ENCODE results near the gene NEGR1.

NEGR1 gene

DNA sequence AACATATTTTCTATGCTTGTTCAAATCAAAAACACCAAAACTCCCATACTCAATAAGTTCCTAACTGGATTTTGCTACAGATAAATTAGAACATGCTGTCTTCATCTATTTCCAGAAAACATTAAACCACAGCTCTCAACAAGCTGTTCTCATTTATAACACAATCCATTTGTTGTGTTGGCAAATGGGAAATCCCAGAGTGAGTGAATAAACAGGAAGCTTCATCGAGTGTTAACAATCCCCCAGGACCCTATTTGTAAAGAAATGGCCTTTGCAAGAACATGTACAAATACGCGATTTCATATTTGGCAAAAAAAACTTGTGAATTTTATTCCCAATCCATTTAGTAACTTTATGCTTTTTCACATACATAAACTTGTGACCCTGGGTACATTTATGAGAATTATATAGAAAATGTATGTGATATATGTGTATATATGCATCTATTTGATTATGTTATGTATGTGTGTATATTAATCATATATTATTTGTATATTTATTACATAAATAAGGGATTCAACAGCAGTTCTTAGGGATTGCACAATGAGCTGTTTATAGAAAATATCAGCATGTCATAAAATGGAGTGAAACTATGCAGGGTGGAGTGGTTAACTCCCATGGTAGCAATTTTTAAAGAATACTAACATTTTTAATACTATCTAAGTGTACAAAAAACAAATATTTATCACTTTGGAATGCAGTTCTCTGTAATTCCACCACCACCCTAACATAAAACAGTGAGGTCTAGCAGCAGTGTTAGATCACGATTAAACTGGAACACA lies 160.0 kb downstream of the NEGR1 start:
- in situ Hi-C loops (cut with MboI; ENCODE audit: low sequenced_read_pairs) = no loop called here

DNA sequence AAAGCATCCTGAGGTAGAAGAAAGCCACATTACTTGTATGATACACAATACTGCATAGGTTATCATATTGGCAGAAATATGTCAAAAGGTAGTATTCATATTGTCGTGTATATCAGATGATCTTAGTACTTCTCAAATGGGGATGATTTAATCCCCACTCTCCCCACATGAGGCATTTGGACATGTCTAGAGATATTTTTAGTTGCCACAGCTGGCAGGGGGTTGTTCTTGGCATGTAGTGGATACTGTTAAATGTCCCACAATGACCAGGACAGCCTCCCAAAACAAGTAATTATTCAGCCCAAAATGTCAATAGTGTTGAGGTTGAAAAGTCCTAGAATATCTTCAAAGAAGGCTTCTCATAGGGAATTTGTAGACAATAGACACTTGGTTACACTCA lies 162.8 kb downstream of the NEGR1 start:
- in situ Hi-C loops (cut with MboI; ENCODE audit: low sequenced_read_pairs) = no loop called here

GRCh38 chr1:72117621-72118020 lies 164.7 kb downstream of the NEGR1 start:
- in situ Hi-C loops (cut with MboI; ENCODE audit: low sequenced_read_pairs) = no loop called here

DNA sequence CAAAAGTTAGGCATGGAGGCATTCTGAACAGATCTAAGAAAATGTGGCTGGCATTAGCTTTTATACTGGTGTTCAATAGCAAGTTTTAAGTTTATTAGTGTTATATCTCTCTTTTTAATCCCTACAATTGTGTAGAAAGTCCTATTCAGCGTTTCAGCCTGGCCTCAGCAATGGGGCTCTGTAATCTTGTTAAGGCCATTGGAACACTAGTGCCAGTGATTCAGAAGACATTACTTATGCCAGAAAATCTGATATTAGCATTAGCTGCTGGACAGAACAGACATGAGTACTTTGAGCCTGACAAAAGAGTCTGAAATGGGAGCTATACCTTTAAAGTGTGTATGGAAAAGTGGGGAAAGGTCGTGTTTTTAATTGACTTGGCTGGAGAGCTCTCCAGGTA lies 167.0 kb downstream of the NEGR1 start:
- in situ Hi-C loops (cut with MboI; ENCODE audit: low sequenced_read_pairs) = no loop called here

DNA sequence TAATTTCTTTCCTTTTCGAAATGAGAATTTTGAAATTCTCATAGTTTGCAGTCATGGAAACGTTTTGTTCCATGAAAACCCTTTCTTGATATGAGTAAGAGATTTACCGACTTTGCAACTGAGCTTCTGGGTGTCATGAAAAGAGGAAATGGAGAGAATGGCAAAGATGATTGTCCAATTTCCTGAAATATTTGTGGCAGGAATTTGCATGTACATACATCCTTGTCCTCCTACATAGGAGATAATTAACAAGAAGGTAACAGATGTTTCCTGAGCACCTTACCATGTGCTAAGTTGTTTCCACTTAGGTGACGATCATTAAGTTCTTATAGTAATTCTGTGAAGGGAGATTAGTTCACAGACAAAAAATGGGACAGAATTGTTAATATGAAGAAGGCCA lies 170.7 kb downstream of the NEGR1 start:
- in situ Hi-C loops (cut with MboI; ENCODE audit: low sequenced_read_pairs) = no loop called here

DNA sequence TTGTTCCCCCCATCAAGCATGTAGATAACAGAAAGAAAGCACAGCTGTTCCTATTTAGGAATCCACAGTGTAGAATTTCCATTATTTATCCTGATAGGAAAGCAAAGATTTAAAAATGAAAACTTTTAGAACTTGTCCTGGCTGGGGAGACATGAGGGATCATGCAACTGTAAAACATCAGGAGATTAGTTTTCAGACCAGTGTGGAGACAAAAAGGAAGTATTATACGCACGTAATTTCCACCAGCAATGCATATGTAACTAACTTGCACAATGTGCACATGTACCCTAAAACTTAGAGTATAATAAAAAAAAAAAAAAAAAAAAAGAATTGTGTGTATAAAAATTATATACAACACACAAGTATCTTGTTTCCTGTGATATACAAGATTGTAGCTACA lies 172.4 kb downstream of the NEGR1 start:
- in situ Hi-C loops (cut with MboI; ENCODE audit: low sequenced_read_pairs) = no loop called here

GRCh38 chr1:72105201-72105600 lies 177.1 kb downstream of the NEGR1 start:
- in situ Hi-C loops (cut with MboI; ENCODE audit: low sequenced_read_pairs) = no loop called here

GRCh38 chr1:72101840-72102632 lies 180.3 kb downstream of the NEGR1 start:
- in situ Hi-C loops (cut with MboI; ENCODE audit: low sequenced_read_pairs) = no loop called here

GRCh38 chr1:72100771-72101170 lies 181.6 kb downstream of the NEGR1 start:
- in situ Hi-C loops (cut with MboI; ENCODE audit: low sequenced_read_pairs) = no loop called here

- in situ Hi-C loops (cut with MboI; ENCODE audit: low sequenced_read_pairs) = no loop called here
Measured at GRCh38 chr1:72097851-72098570, 184.3 kb downstream of the NEGR1 start.

- in situ Hi-C loops (cut with MboI; ENCODE audit: low sequenced_read_pairs) = no loop called here
Measured at GRCh38 chr1:72094209-72094608, 188.1 kb downstream of the NEGR1 start.

DNA sequence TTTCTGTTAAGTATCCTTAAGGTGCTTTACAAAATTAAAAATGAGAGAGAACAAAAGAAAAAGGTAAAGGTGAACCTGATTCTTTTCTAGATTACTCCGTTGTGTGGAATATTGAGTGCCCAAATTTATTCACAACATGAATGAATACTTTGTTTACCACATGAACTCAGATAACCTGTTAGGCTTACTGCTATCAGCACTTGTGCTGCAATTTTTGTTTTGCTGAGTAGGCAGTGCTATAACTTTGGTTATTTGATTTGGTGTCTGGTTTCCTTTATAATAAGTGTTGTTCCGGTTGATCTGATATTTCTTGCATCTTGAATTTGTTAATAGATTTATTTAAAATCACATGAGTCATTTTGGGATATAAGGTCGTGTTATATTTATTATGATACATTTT lies 195.9 kb downstream of the NEGR1 start:
- in situ Hi-C loops (cut with MboI; ENCODE audit: low sequenced_read_pairs) = no loop called here

DNA sequence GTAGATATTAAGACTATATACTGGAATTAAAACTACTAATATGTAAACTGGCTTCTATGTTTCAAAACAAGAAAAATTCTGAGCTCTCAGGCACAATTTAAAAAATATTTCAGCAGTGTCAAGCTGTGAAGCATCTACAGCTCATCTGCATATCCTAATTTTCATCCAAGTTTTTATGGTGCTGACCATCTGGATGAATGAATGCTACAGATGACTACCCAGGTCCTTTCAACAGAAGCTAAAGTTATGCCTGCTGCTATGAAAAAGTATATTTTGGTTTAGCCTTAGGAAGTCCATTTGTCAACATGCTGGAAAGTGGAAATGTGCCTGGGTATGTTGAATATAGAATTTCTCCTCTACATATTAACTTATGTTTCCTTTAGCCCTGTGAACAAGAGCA lies 206.9 kb downstream of the NEGR1 start:
- in situ Hi-C loops (cut with MboI; ENCODE audit: low sequenced_read_pairs) = no loop called here

GRCh38 chr1:72066431-72066830 lies 215.9 kb downstream of the NEGR1 start:
- in situ Hi-C loops (cut with MboI; ENCODE audit: low sequenced_read_pairs) = no loop called here

GRCh38 chr1:72064196-72065075 lies 217.9 kb downstream of the NEGR1 start:
- in situ Hi-C loops (cut with MboI; ENCODE audit: low sequenced_read_pairs) = no loop called here

- in situ Hi-C loops (cut with MboI; ENCODE audit: low sequenced_read_pairs) = no loop called here
Measured at GRCh38 chr1:72063364-72064044, 218.8 kb downstream of the NEGR1 start.

GRCh38 chr1:72062584-72062983 lies 219.8 kb downstream of the NEGR1 start:
- in situ Hi-C loops (cut with MboI; ENCODE audit: low sequenced_read_pairs) = no loop called here

DNA sequence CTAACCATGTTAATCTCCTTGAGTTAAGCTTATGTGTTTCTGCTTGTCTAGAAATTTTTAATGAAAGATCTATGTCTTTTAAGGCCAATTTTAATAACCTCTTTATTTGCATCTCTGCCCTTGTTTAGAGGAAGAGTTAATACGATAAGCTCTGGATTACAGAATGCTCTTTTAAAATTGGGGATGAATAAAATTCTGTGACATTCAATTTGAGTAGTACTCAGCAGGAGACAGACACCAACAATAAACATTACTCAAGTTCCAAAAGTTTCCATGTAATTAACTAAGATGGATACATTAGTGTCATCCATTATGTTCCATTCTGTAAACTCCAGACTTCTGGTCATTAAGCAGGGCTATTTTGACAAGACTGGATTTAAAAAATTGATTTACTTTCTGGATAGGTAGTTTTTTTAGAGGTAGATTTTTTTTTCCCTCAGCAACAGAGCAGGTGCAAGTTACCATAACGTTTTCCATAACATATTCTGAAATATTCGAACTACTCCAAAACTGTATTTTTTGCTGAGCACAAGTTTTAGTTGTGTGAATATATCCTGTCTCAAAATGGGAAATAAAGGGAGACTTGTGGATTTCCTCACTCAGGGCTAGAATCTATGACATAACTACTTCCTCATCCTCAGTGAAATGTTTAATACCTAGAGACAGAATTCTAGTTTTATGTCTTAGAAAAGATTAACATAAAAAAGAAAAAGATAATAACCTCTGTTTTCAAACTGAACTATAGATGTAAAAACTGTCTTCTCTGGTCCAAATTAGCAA lies 221.7 kb downstream of the NEGR1 start:
- in situ Hi-C loops (cut with MboI; ENCODE audit: low sequenced_read_pairs) = no loop called here

GRCh38 chr1:72056516-72056915 lies 225.8 kb downstream of the NEGR1 start:
- in situ Hi-C loops (cut with MboI; ENCODE audit: low sequenced_read_pairs) = no loop called here
